Upper lobe of left lung (tissue), 6 donors: ENCODE measurements around the gene PPP6R2. TPM values are rescaled to one million over a fixed set of nuclear protein-coding genes. Genes with fewer than 3 reads are reported as not detected.

ENCODE experiments used
- ATAC-seq, 2 donors: fragments of 200-7000 bp; cut with Tn5 transposase; one replicate each; pipeline ENCODE4 v1.9.1; 2022; ENCODE audit warnings: mild to moderate bottlenecking in 2 of 2, moderate library complexity in 2 of 2; ENCODE audit not compliant: low FRiP score in 2 of 2
- DNase-seq, 2 donors: peaks; one replicate each; pipeline ENCODE4 v3.0.0-alpha.2; 2019 to 2020
- H3K27ac ChIP-seq, 4 donors: fragments of 200-600 bp; sonication (generic); one replicate each; pipeline ENCODE4 v1.5.1; 2016 to 2019
- H3K27me3 ChIP-seq, 4 donors: fragments of 200-600 bp; sonication (generic); one replicate each; pipeline ENCODE4 v1.5.1; 2017 to 2019
- H3K36me3 ChIP-seq, 4 donors: fragments of 200-600 bp; sonication (generic); one replicate each; pipeline ENCODE4 v1.5.1; 2016 to 2019
- H3K4me1 ChIP-seq, 4 donors: fragments of 200-600 bp; sonication (generic); one replicate each; pipeline ENCODE4 v1.5.1; 2018 to 2019
- H3K4me3 ChIP-seq, 4 donors: fragments of 200-600 bp; sonication (generic); one replicate each; pipeline ENCODE4 v1.5.1; 2017 to 2019; ENCODE audit warnings: mild to moderate bottlenecking in 2 of 4, moderate library complexity in 1 of 4
- H3K9me3 ChIP-seq, 4 donors: fragments of 200-600 bp; sonication (generic); one replicate each; pipeline ENCODE4 v1.5.1; 2018 to 2019
- CTCF ChIP-seq, 6 experiments: fragments of 450-650 bp in 4 of 6; fragments of 200-600 bp in 2 of 6; sonication (generic) in 2 of 6; IDR thresholded peaks; one replicate each; pipeline ENCODE4 v1.5.1; 2016 to 2019; ENCODE audit warnings: antibody characterized with exemption in 6 of 6
- EP300 ChIP-seq, 4 donors: sonication (generic); formaldehyde crosslinking; IDR thresholded peaks; one replicate each; pipeline ENCODE4 v1.5.1; 2017; ENCODE audit warnings: antibody characterized with exemption in 4 of 4, control low read depth in 2 of 4
- POLR2A ChIP-seq, 4 donors: fragments of 450-650 bp; IDR thresholded peaks; one replicate each; pipeline ENCODE4 v1.5.1; 2016 to 2017; ENCODE audit warnings: antibody characterized with exemption in 4 of 4, mild to moderate bottlenecking in 2 of 4
- POLR2AphosphoS5 ChIP-seq, 2 donors: sonication (generic); formaldehyde crosslinking; IDR thresholded peaks; one replicate each; pipeline ENCODE4 v1.5.1; 2017; ENCODE audit warnings: antibody characterized with exemption in 2 of 2
- WGBS, 2 donors: methylation state at CpG; one replicate each; pipeline ENCODE4 v1.1.5; 2017 to 2018; 5-methylcytosine and 5-hydroxymethylcytosine counted together
- total RNA-seq, 6 donors: library from RNA; depleted of rRNA in 4 of 6; stranded (reverse); fragments of >200 nt in 4 of 6; gene quantifications; one replicate each; pipeline versions ENCODE4 v1.1.0 to v1.2.1, GENCODE V29; 2016 to 2021
- donor health status: DM: no; HTN: no; CAD: no; lungs with moderate emphysema.
- donor health status: DM: no; HTN: yes; CAD: no; lungs with severe emphysema.

Gene PPP6R2
- total RNA-seq, 6 donors from 2014 or later: 53.0 to 264 (median 63.8) TPM

GRCh38 chr22:50461979-50462540 is 118.9 kb downstream of the PPP6R2 start:
- 94 to 97% methylated on average over 22 to 23 of the region's 30 CpGs for WGBS, 2 donors

GRCh38 chr22:50463188-50463900 is 120.2 kb downstream of the PPP6R2 start:
- ATAC-seq: no peak
- no peaks in the 10 kb centered on the region for H3K9me3 ChIP-seq
- DNase-seq: peak in 1 of 2 donors; percentile 73
- peaks cover 65 to 99% (median 99%) of the 10 kb centered on the region in 4 donors for H3K36me3 ChIP-seq
- no peak overlapping the region for H3K27ac ChIP-seq
- no peaks in the 10 kb centered on the region for H3K27me3 ChIP-seq
- no peaks in the 10 kb centered on the region for H3K4me1 ChIP-seq
- TF ChIP-seq EP300 (IDR thresholded peaks at IDR 0.05) (no peak), POLR2AphosphoS5 (IDR thresholded peaks at IDR 0.05) (no peak), POLR2A (IDR thresholded peaks at IDR 0.05) (no peak), CTCF (IDR thresholded peaks at IDR 0.05) (no peak)
- 95 to 96% methylated on average over 19 to 28 of the region's 28 CpGs for WGBS, 2 donors
- no peak overlapping the region for H3K4me3 ChIP-seq

More at GRCh38 chr22:50461979-50462540, 118.9 kb downstream of the PPP6R2 start:
- Histone ChIP-seq H3K27me3 (no peaks in the 10 kb centered on the region), H3K27ac (no peak overlapping the region), H3K36me3 (peaks cover 62 to 100% (median 99%) of the 10 kb centered on the region in 4 donors), H3K9me3 (no peaks in the 10 kb centered on the region), H3K4me3 (no peak overlapping the region), H3K4me1 (no peaks in the 10 kb centered on the region)
- ATAC-seq: no peak
- peak in 1 of 2 donors; percentile 77 for DNase-seq
- TF ChIP-seq POLR2AphosphoS5 (IDR thresholded peaks at IDR 0.05) (no peak), CTCF (IDR thresholded peaks at IDR 0.05) (no peak), POLR2A (IDR thresholded peaks at IDR 0.05) (no peak), EP300 (IDR thresholded peaks at IDR 0.05) (no peak)

GRCh38 chr22:50464451-50464850 is 121.3 kb downstream of the PPP6R2 start:
- 91 to 95% methylated on average over 23 to 24 of the region's 24 CpGs for WGBS, 2 donors
- Histone ChIP-seq H3K27me3 (no peaks in the 10 kb centered on the region), H3K27ac (no peak overlapping the region), H3K36me3 (peaks cover 64 to 88% (median 88%) of the 10 kb centered on the region in 4 donors), H3K4me1 (peaks cover under 1 to 10% (median 5%) of the 10 kb centered on the region in 4 donors), H3K4me3 (no peak overlapping the region), H3K9me3 (no peaks in the 10 kb centered on the region)
- no peak for ATAC-seq
- peak in 1 of 2 donors; percentile 83 for DNase-seq
- TF ChIP-seq POLR2A (IDR thresholded peaks at IDR 0.05): no peak

- DNase-seq (peak in 1 of 2 donors; percentile 66), ATAC-seq (no peak)
- WGBS, 2 donors: 78 to 92% methylated on average over 5 to 28 of the region's 30 CpGs
- Histone ChIP-seq H3K9me3 (no peaks in the 10 kb centered on the region), H3K4me1 (peaks cover 9 to 18% (median 14%) of the 10 kb centered on the region in 4 donors), H3K27ac (no peak overlapping the region), H3K4me3 (no peak overlapping the region), H3K27me3 (no peaks in the 10 kb centered on the region), H3K36me3 (peaks cover 55 to 80% (median 80%) of the 10 kb centered on the region in 4 donors)
- no peak for TF ChIP-seq POLR2A (IDR thresholded peaks at IDR 0.05)
- TF ChIP-seq CTCF (IDR thresholded peaks at IDR 0.05): no peak
- no peak for TF ChIP-seq POLR2AphosphoS5 (IDR thresholded peaks at IDR 0.05)
- TF ChIP-seq EP300 (IDR thresholded peaks at IDR 0.05): no peak
Measured at GRCh38 chr22:50465066-50465930, 122.2 kb downstream of the PPP6R2 start.

- DNase-seq (peak in 1 of 2 donors; percentile 80), ATAC-seq (no peak)
- 93 to 94% methylated on average over 18 to 22 of the region's 24 CpGs for WGBS, 2 donors
- Histone ChIP-seq H3K9me3 (no peaks in the 10 kb centered on the region), H3K4me3 (no peak overlapping the region), H3K27ac (no peak overlapping the region), H3K36me3 (peaks cover 40 to 59% (median 59%) of the 10 kb centered on the region in 4 donors), H3K4me1 (peaks cover 28 to 39% (median 31%) of the 10 kb centered on the region in 4 donors), H3K27me3 (no peaks in the 10 kb centered on the region)
- no peak for TF ChIP-seq POLR2AphosphoS5 (IDR thresholded peaks at IDR 0.05)
- TF ChIP-seq CTCF (IDR thresholded peaks at IDR 0.05): no peak
- TF ChIP-seq EP300 (IDR thresholded peaks at IDR 0.05): no peak
- no peak for TF ChIP-seq POLR2A (IDR thresholded peaks at IDR 0.05)
Measured at GRCh38 chr22:50467341-50467740, 124.2 kb downstream of the PPP6R2 start.
